AG10803 (cell line): ENCODE results near the gene SUCLG2.
A peak's percentile ranks its signal among the peaks of the same experiment; 100 is the strongest.

Experiments
- DNase-seq: peaks from one replicate; pipeline ENCODE4 v3.0.0; 2010; ENCODE audit warnings: low read depth
- H3K4me3 ChIP-seq: 2 replicates; pipeline ENCODE4 v1.5.1; 2011; ENCODE audit warnings: mild to moderate bottlenecking, low read length, control low read depth
- TF ChIP-seq, protein P1 (sequence below): conservative IDR thresholded peaks from 2 replicates; pipeline ENCODE4 v1.5.1; 2011; ENCODE audit warnings: mild to moderate bottlenecking, low read length, control low read depth, inconsistent platforms

Gene SUCLG2

DNA sequence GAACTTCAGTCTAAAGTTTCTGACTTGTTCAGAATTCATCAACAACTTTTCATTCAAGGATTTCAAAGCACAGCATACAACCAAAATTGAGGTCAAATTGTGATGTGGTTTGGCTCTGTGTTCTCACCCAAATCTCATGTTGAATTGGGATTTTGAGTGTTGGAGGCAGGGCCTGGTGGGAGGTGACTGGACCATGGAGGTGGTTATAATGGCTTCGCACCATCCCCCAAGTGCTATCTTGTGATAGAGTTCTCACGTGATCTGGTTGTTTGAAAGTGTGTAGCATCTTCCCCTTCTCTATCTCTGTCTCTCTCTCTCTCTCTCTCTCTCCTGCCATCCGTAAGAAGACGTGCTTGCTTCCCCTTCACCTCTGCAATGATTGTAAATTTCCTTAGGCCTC lies 19.6 kb upstream of the SUCLG2 start:
- TF ChIP-seq, protein P1, sequence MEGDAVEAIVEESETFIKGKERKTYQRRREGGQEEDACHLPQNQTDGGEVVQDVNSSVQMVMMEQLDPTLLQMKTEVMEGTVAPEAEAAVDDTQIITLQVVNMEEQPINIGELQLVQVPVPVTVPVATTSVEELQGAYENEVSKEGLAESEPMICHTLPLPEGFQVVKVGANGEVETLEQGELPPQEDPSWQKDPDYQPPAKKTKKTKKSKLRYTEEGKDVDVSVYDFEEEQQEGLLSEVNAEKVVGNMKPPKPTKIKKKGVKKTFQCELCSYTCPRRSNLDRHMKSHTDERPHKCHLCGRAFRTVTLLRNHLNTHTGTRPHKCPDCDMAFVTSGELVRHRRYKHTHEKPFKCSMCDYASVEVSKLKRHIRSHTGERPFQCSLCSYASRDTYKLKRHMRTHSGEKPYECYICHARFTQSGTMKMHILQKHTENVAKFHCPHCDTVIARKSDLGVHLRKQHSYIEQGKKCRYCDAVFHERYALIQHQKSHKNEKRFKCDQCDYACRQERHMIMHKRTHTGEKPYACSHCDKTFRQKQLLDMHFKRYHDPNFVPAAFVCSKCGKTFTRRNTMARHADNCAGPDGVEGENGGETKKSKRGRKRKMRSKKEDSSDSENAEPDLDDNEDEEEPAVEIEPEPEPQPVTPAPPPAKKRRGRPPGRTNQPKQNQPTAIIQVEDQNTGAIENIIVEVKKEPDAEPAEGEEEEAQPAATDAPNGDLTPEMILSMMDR: no peak
- no peak overlapping the region for H3K4me3 ChIP-seq
- no peak for DNase-seq

DNA sequence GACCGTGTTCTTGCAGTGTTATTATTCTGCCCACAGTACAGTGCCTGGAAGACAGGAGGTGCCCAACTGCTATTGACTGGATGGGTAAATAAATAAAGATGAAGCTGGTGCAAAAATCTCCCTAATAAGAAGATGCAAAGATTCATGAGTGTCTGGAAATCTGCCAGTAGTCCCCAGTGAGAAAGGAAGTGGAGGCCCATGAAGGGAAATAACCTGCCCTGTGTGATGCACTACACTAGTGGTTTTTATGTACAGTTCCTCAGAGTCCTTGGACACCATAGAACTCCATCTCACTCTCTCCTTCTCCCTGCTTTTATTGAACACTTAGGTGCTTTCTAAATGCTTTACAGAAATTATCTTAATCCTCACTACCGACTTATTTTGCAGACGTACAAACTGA lies 8.3 kb upstream of the SUCLG2 start:
- TF ChIP-seq, protein P1: no peak
- H3K4me3 ChIP-seq: no peak overlapping the region
- DNase-seq: no peak

GRCh38 chr3:67661089-67661488 lies 6.7 kb upstream of the SUCLG2 start:
- no peak for DNase-seq
- TF ChIP-seq, protein P1: no peak
- H3K4me3 ChIP-seq: no peak overlapping the region

- H3K4me3 ChIP-seq: no peak overlapping the region
- no peak for DNase-seq
- TF ChIP-seq, protein P1: no peak
These were observed 2.8 kb upstream of the SUCLG2 start for GRCh38 chr3:67657192-67657591.

DNA sequence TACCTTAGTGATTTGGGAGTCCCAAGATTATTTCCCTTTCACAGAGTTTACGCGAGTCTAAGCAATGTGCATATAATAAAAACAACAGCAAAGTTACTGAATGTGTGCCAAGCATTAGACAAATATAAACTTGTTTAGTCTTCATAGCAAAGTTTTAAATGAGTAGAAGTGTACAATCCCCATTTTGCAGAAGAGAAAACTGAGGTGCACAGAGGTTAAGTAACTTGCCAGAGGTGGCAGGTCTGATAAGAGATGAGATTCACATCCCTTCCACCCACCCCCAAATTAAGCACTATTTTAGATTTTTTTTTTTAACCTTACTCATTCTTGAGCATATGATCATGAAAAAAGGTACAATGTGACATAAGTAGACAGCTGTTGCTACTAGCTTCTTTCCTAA lies 2.2 kb upstream of the SUCLG2 start:
- no peak for DNase-seq
- no peak overlapping the region for H3K4me3 ChIP-seq
- TF ChIP-seq, protein P1: no peak

GRCh38 chr3:67655364-67656121 lies 1.1 kb upstream of the SUCLG2 start:
- no peak for DNase-seq
- TF ChIP-seq, protein P1: no peak
- peak overlapping the region; percentile 81 for H3K4me3 ChIP-seq

DNA sequence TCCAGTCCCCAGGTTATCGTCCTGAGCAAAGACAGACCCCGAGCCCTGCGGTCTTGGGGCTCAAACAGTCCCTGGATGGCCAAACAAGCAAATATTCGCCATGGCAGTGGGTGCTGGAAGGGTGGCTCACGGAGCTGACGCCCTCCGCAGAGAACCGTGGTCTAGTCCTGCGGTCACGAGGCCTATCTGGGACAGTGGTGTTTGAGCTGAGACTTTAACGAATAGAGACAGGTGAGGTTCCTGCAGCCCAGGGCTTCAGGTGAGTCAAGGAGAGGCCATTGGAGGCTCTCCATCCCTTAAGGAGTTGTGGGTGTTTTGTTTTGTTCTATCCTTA lies 399 bp upstream of the SUCLG2 start:
- peak overlapping the region; percentile 81 for H3K4me3 ChIP-seq
- DNase-seq: no peak
- TF ChIP-seq, protein P1: no peak
